ENCODE data around the gene TMEM178B.

- no peak for TF ChIP-seq CTCF (IDR thresholded peaks at IDR 0.05; ENCODE audit: poor library complexity)
- no peak for TF ChIP-seq EZH2 (IDR thresholded peaks at IDR 0.05; ENCODE audit: borderline replicate concordance)
- TF ChIP-seq EZH2phosphoT487 (IDR thresholded peaks at IDR 0.05; ENCODE audit: low read depth, severe bottlenecking, unreplicated experiment), result no peak
Observed at GRCh38 chr7:141209454-141209853, 135.6 kb downstream of the TMEM178B start.
